Caco-2 (cell line): ENCODE results near the gene CCDC74A. TPM values are rescaled to one million over a fixed set of nuclear protein-coding genes. Genes with fewer than 3 reads are reported as not detected.
"Not testable (repeated sequence)": the region's sequence is repeated elsewhere in the genome, so short reads cannot be mapped to it uniquely, and the experiment has no call there.

ENCODE experiments used
- Bru-seq: library from RNA; stranded (reverse); fragments of 400-500 nt; gene quantifications from one replicate; lab custom pipeline; 2021; lab: Mats Ljungman, UMichigan
- BruChase-seq, 2 experiments: library from RNA; stranded (reverse); fragments of 400-500 nt; gene quantifications; one replicate each; lab custom pipeline; 2021; lab: Mats Ljungman, UMichigan
- BruUV-seq: library from RNA; stranded (reverse); fragments of 400-500 nt; replicated peaks from 2 replicates; lab custom pipeline; 2021; lab: Mats Ljungman, UMichigan
- CTCF ChIA-PET: fragments of 300-600 bp; sonication (Branson Sonifier 250); formaldehyde crosslinking; loops from one replicate; lab custom pipeline; 2022; ENCODE audit warnings: antibody characterized with exemption; lab: Charles Lee
- POLR2A ChIA-PET: fragments of 300-600 bp; sonication (Branson Sonifier 250); formaldehyde crosslinking; loops from one replicate; lab custom pipeline; 2022; ENCODE audit warnings: antibody characterized with exemption; lab: Charles Lee
- DNase-seq, 2 experiments: peaks; one replicate each; pipeline versions ENCODE4 v3.0.0 to v3.0.0-alpha.2; 2020 to 2022
- H3K27me3 ChIP-seq: replicated peaks from 2 replicates; pipeline ENCODE4 v1.6.0; 2011; ENCODE audit warnings: low read length; ENCODE audit not compliant: control insufficient read depth, insufficient read depth
- H3K36me3 ChIP-seq: 2 replicates; pipeline ENCODE4 v1.5.1; 2011; ENCODE audit warnings: low read length; ENCODE audit not compliant: control insufficient read depth, insufficient read depth
- H3K4me1 ChIP-seq: fragments of 250-450 bp; sonication (Bioruptor Pico); 2 replicates; pipeline ENCODE4 v1.5.1; 2020; ENCODE audit warnings: mild to moderate bottlenecking
- H3K4me3 ChIP-seq: 2 replicates; pipeline ENCODE4 v1.5.1; 2011; ENCODE audit warnings: low read depth, mild to moderate bottlenecking, control low read depth, low read length
- H3K9me3 ChIP-seq: fragments of 250-450 bp; sonication (Bioruptor Pico); 2 replicates; pipeline ENCODE4 v1.5.1; 2020; ENCODE audit warnings: mild to moderate bottlenecking, moderate library complexity
- H3K27ac Mint-ChIP-seq: one replicate; pipeline ENCODE4 v1.8.0; 2022; ENCODE audit warnings: mixed read lengths; ENCODE audit not compliant: unreplicated experiment
- H3K27me3 Mint-ChIP-seq: one replicate; pipeline ENCODE4 v1.8.0; 2022; ENCODE audit warnings: mixed read lengths; ENCODE audit not compliant: insufficient read depth, unreplicated experiment
- H3K36me3 Mint-ChIP-seq: one replicate; pipeline ENCODE4 v1.8.0; 2022; ENCODE audit warnings: mild to moderate bottlenecking, mixed read lengths; ENCODE audit not compliant: insufficient read depth, unreplicated experiment
- H3K4me1 Mint-ChIP-seq: one replicate; pipeline ENCODE4 v1.8.0; 2022; ENCODE audit warnings: low read depth, mixed read lengths; ENCODE audit not compliant: unreplicated experiment
- H3K4me3 Mint-ChIP-seq: one replicate; pipeline ENCODE4 v1.8.0; 2022; ENCODE audit warnings: mild to moderate bottlenecking, moderate library complexity, mixed read lengths; ENCODE audit not compliant: unreplicated experiment
- H3K9me3 Mint-ChIP-seq: one replicate; pipeline ENCODE4 v1.8.0; 2022; ENCODE audit warnings: mixed read lengths; ENCODE audit not compliant: unreplicated experiment
- intact Hi-C: fragments of 100-400 bp; cut with micrococcal nuclease; formaldehyde crosslinking; loops from one replicate; pipeline ENCODE4 v1.10.0; 2022; ENCODE audit not compliant: unreplicated experiment
- long read RNA-seq: library from polyadenylated mRNA; stranded (forward); transcript quantifications from one replicate; pipeline ENCODE4 v2.0.0, GENCODE V29; 2022
- total RNA-seq: library from RNA; stranded (reverse); gene quantifications from 2 replicates; pipeline ENCODE4 v1.2.3, GENCODE V29; 2022

The CCDC74A gene
- total RNA-seq = 0.36 TPM in 1 of 2 replicates, not detected in the other
- Bru-seq, nascent RNA = not detected
- percentile 21 among the genes with signal in this experiment for BruChase-seq, experiment 1, labeled RNA remaining after a 2-hour chase
- BruChase-seq, experiment 2, labeled RNA remaining after a 6-hour chase = percentile 11 among the genes with signal in this experiment
- long read RNA-seq, partial matches to known transcripts = 0 of 1 reads
- long read RNA-seq, other reads (novel, unspliced or antisense) = 1 of 1 reads

DNA sequence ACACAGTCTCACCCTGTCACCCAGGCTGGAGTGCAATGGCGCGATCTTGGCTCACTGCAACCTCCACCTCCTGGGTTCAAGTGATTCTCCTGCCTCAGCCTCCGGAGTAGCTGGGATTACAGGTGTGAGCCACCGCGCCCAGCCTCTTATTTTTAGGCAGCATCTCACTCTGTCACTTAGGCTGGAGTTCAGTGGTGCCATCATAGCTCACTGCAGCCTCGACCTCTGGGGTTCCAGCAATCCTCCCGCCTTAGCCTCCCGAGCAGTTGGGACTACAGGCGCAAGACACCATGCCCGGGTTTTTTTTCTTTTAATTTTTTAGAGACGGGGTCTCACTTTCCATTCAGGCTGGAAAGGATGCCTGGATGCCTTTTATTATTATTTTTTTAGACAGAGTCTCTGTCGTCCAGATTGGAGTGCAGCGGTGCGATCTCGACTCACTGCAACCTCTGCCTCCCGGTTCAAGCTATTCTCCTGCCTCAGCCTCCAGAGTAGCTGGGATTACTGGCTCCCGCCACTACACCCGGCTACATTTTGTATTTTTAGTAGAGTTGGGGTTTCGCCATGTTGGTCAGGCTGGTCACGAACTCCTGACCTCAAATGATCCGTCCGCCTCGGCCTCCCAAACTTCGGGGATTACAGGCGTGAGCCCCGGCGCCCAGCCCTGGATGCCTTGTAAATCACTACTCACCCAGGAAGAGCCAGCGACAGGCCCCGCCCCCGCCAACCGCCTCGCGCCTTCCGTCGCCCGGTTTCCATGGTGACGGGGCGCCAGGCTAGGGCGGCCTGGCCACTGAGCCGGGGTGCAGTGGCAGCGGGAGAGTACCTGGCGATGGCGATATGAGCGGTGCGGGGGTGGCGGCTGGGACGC, at the start of gene CCDC74A:
Gene CCDC74A, plus strand, starts transcription at position 758 of the 871 bp plus-strand sequence. Its CDS starts 83 bp downstream, at position 841.
- H3K4me1 ChIP-seq, POLR2A ChIA-PET, H3K9me3 ChIP-seq, H3K27me3 Mint-ChIP-seq, H3K36me3 Mint-ChIP-seq, H3K36me3 ChIP-seq, H3K4me1 Mint-ChIP-seq, H3K9me3 Mint-ChIP-seq, CTCF ChIA-PET, BruUV-seq, H3K27me3 ChIP-seq: not testable (repeated sequence)
- peak; percentile 79 for DNase-seq
- intact Hi-C loops = loop anchor here (10.0 kb wide), 1 partner anchor 373 kb away; no protein-coding TSS in a partner anchor
- H3K4me3 Mint-ChIP-seq = peak within 1 kb of the TSS; percentile 75
- peak within 1 kb of the TSS; percentile 49 for H3K27ac Mint-ChIP-seq
- H3K4me3 ChIP-seq = peak within 1 kb of the TSS; percentile 41

DNA sequence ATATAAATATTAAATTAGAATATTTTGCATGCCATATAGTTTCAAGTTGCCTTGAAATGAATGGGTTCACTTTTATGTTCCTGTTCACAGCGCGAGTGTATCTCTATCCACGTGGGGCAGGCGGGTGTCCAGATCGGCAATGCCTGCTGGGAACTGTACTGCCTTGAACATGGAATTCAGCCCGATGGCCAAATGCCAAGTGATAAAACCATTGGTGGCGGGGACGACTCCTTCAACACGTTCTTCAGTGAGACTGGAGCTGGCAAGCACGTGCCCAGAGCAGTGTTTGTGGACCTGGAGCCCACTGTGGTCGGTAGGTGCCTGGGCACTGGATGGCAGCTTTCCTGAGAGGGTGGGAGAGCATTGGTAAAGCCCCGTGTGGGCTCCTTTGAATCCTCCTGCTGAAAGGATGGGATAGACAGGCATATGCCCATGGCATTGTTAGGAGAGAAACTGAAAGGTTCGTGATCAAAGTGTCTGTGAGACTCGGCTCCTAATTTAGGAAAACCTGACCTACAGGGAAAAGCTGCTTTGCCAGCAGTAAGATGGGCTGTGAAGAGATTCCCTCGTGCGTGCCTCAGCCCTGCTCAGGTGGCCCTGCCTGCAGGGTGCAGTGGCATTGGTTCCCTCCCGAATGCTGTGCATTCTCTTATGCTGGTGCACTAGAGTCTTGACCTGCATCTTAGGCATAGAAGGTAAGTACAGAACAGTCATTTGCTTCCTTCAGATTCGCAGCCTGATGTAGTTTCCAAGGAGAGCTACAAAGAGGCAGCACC, 49.4 kb upstream of the CCDC74A start:
- H3K36me3 Mint-ChIP-seq, H3K27me3 ChIP-seq, H3K4me1 ChIP-seq, H3K27me3 Mint-ChIP-seq, H3K4me3 ChIP-seq, BruUV-seq, H3K36me3 ChIP-seq, intact Hi-C loops, H3K27ac Mint-ChIP-seq, H3K9me3 ChIP-seq, DNase-seq, H3K9me3 Mint-ChIP-seq, H3K4me1 Mint-ChIP-seq, POLR2A ChIA-PET, H3K4me3 Mint-ChIP-seq: not testable (repeated sequence)
- CTCF ChIA-PET = interaction anchor here (1.1 kb wide), 1 partner anchor 15 kb away, joined by 3 read pairs; no protein-coding TSS in a partner anchor

DNA sequence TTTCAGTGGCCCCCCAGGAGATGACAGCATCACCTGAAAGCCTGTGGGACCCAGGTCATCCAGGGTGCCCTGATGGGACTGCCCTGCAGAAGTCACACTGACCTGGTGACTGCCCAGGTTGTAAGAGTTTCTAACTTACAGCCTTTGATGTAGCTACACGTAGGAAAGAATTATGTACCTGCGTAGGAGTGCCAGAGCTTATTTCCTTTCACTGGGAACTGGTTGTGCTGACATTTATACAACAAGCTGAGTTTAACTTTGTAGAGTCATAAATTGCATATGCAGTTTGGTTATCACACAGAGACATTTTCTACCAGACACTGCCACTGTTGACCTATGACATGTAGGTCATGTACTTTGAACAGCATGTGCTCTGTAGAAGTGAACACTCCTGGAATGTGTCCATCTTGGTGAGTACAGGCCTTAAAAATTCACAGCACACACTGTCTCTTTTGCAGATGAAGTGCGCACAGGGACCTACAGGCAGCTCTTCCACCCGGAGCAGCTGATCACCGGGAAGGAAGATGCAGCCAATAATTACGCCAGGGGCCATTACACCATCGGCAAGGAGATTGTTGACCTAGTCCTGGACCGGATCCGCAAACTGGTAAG, 48.7 kb upstream of the CCDC74A start:
- H3K27me3 ChIP-seq, H3K27me3 Mint-ChIP-seq, DNase-seq, intact Hi-C loops, H3K27ac Mint-ChIP-seq, H3K4me1 Mint-ChIP-seq, H3K36me3 Mint-ChIP-seq, H3K4me1 ChIP-seq, POLR2A ChIA-PET, H3K4me3 Mint-ChIP-seq, H3K36me3 ChIP-seq, H3K9me3 ChIP-seq, H3K4me3 ChIP-seq, BruUV-seq, H3K9me3 Mint-ChIP-seq: not testable (repeated sequence)
- CTCF ChIA-PET = interaction anchor here (1.1 kb wide), 1 partner anchor 14 kb away, joined by 3 read pairs; no protein-coding TSS in a partner anchor

DNA sequence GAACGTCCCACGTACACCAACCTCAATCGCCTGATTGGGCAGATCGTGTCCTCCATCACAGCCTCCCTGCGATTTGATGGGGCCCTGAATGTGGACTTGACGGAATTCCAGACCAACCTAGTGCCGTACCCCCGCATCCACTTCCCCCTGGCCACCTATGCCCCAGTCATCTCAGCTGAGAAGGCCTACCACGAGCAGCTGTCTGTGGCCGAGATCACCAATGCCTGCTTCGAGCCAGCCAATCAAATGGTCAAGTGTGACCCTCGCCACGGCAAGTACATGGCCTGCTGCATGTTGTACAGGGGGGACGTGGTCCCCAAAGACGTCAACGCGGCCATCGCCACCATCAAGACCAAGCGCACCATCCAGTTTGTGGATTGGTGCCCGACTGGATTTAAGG, 47.3 kb upstream of the CCDC74A start:
- H3K4me1 ChIP-seq, H3K27me3 Mint-ChIP-seq, BruUV-seq, DNase-seq, POLR2A ChIA-PET, H3K4me3 ChIP-seq, H3K36me3 Mint-ChIP-seq, H3K4me1 Mint-ChIP-seq, H3K9me3 Mint-ChIP-seq, H3K27me3 ChIP-seq, H3K4me3 Mint-ChIP-seq, CTCF ChIA-PET, H3K36me3 ChIP-seq, intact Hi-C loops, H3K9me3 ChIP-seq, H3K27ac Mint-ChIP-seq: not testable (repeated sequence)

DNA sequence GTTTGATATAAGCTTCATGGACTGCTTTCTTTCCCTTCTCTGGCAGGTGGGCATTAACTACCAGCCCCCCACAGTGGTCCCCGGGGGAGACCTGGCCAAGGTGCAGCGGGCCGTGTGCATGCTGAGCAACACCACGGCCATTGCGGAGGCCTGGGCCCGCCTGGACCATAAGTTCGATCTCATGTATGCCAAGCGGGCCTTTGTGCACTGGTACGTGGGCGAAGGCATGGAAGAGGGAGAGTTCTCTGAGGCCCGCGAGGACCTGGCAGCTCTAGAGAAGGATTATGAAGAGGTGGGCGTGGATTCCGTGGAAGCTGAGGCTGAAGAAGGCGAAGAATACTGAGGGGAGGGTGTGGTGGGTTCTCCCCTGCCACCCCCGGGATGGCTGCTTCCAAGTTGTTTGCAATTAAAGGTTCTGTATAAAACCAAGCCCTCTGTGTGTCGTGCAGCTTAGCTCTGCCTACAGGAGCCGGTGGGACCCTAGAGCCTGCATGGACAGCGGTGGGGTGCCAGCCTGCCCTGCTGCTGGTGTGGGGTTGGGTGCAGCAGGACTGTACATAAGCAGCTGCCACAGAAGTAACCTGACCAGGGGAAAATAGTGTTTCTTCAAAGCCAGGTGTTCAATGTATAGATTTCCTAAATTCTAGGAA, 45.1 kb upstream of the CCDC74A start:
- H3K27me3 Mint-ChIP-seq, H3K27me3 ChIP-seq, H3K4me3 ChIP-seq, intact Hi-C loops, H3K27ac Mint-ChIP-seq, H3K9me3 Mint-ChIP-seq, H3K36me3 ChIP-seq, H3K4me1 ChIP-seq, H3K9me3 ChIP-seq, CTCF ChIA-PET, DNase-seq, POLR2A ChIA-PET, H3K4me1 Mint-ChIP-seq, H3K4me3 Mint-ChIP-seq, BruUV-seq: not testable (repeated sequence)
- H3K36me3 Mint-ChIP-seq = peaks cover 11% of the 10 kb centered on the region
